GM12874 (cell line): ENCODE results near the gene GPM6B.

Experiments used
- CTCF ChIP-seq: IDR thresholded peaks from 2 replicates; pipeline ENCODE4 v1.5.1; 2011; ENCODE audit warnings: low read depth, mild to moderate bottlenecking, control low read depth, low read length, moderate library complexity; ENCODE audit not compliant: insufficient read depth

GPM6B gene

DNA sequence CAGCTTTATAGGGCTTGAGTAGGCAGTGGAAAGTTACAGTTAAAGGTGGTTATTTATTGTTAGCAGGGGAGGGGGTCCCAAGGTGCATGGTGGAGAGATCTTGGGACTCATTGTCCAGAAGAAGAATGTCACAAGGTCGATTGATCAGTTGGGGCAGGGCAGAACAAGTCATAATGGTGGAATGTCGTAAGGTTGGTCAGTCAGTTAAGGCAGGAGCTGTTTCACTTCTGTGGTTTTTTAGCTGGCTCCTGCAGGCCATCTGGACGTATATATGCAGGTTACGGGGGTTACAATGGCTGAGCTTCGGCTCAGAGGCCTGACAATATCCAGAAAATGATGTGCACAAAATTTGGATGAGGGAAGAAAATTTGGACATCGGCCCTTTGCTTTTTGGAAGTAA lies 75.2 kb downstream of the GPM6B start:
- no peak for TF ChIP-seq CTCF

GRCh38 chrX:13734278-13735172 lies 82.4 kb downstream of the GPM6B start, which contains the start of the genes OFD1 and TRAPPC2:
Gene OFD1 (plus strand): TSS chrX:13734748. CDS start chrX:13735072, 324 bp downstream.
Gene TRAPPC2 (minus strand): TSS chrX:13734620. CDS start chrX:13719963, 14,657 bp downstream.
- no peak for TF ChIP-seq CTCF

GRCh38 chrX:13733506-13733905 lies 83.4 kb downstream of the GPM6B start:
- TF ChIP-seq CTCF, result no peak

DNA sequence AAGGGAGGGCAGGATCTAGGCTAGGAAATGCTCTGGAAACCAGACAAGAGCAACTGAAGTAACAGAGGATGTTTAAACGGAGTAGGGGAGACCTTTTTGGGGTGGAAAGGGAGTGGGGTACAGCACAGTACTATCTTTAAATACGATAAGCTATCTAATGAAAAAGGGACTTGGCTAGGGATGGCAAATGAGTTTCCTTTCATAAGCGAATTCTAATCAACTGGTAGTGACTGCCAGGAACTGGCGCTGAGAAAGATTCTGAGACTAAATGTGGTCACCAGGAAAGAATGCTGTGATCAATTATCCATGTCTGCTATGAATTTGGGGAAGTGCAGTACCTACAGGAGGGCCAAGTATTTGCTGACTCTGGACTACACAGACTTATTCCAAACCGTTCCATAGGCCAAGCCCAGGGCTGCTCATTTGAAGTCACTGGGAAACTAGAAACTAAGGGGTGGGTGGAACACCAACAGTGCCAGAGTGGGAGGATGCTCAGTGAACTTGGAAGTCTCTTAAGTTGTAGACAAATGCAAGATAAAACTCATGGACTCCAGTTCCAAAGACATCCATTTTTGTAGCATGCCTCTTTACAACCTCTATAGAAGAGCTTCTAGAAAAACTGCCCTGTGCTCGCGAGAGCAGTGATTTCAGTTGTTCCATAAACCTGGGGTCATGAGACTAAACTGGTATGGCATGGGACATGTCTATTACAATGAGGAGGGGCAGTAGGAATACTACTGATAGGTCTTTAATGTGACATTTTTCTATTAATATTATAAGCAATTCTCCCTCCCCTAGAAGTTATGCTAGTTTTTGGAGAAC lies 84.4 kb downstream of the GPM6B start:
- no peak for TF ChIP-seq CTCF

GRCh38 chrX:13721819-13722519 lies 94.9 kb downstream of the GPM6B start:
- no peak for TF ChIP-seq CTCF

GRCh38 chrX:13721371-13721770 lies 95.5 kb downstream of the GPM6B start:
- TF ChIP-seq CTCF, result no peak
